ENCODE results near the gene RNGTT.

- no peak for TF ChIP-seq POLR2A (IDR thresholded peaks at IDR 0.05; ENCODE audit: low read depth, low read length)
- no peak for TF ChIP-seq POLR2AphosphoS5 (IDR thresholded peaks at IDR 0.05; ENCODE audit: low read depth, low read length)
- no peak for TF ChIP-seq SPI1 (IDR thresholded peaks at IDR 0.05; ENCODE audit: low read depth, low read length)
These were observed 312.0 kb downstream of the RNGTT start for GRCh38 chr6:88651400-88651799.

All from GM12891 (cell line).